RWPE2 (cell line): ENCODE measurements around the gene SUSD2.
A peak's percentile ranks its signal among the peaks of the same experiment; 100 is the strongest.
"Not testable (repeated sequence)": the region's sequence is repeated elsewhere in the genome, so short reads cannot be mapped to it uniquely, and the experiment has no call there.

Experiments used
- ATAC-seq: fragments of 200-7000 bp; cut with Tn5 transposase; 3 replicates; pipeline ENCODE4 v1.9.1; 2021; ENCODE audit warnings: low read depth
- DNase-seq: peaks from one replicate; pipeline ENCODE4 v3.0.0-alpha.2; 2020; ENCODE audit warnings: low spot score
- H3K27ac ChIP-seq: fragments of 450-650 bp; 2 replicates; pipeline ENCODE4 v1.5.1; 2017; ENCODE audit warnings: mild to moderate bottlenecking; ENCODE audit not compliant: poor library complexity, severe bottlenecking
- H3K27me3 ChIP-seq: fragments of 250-450 bp; sonication (Bioruptor Pico); 2 replicates; pipeline ENCODE4 v1.5.1; 2021; ENCODE audit warnings: mild to moderate bottlenecking, moderate library complexity; ENCODE audit not compliant: insufficient read depth, poor library complexity, severe bottlenecking
- H3K36me3 ChIP-seq: fragments of 250-450 bp; sonication (Bioruptor Pico); 2 replicates; pipeline ENCODE4 v1.5.1; 2020; ENCODE audit warnings: low read depth, mild to moderate bottlenecking, moderate library complexity
- H3K4me1 ChIP-seq: fragments of 250-450 bp; sonication (Bioruptor Pico); 2 replicates; pipeline ENCODE4 v1.5.1; 2021; ENCODE audit warnings: mild to moderate bottlenecking, moderate library complexity; ENCODE audit not compliant: insufficient read depth, poor library complexity, severe bottlenecking
- H3K4me3 ChIP-seq: fragments of 250-450 bp; sonication (Bioruptor Pico); 2 replicates; pipeline ENCODE4 v1.5.1; 2021; ENCODE audit warnings: mild to moderate bottlenecking, moderate library complexity; ENCODE audit not compliant: severe bottlenecking
- H3K9me3 ChIP-seq: fragments of 250-450 bp; sonication (Bioruptor Pico); 2 replicates; pipeline ENCODE4 v1.5.1; 2021; ENCODE audit warnings: mild to moderate bottlenecking, moderate library complexity; ENCODE audit not compliant: severe bottlenecking
- TF ChIP-seq, protein P1 (sequence below): fragments of 450-650 bp; IDR thresholded peaks from one replicate; pipeline ENCODE4 v1.5.1; 2017; ENCODE audit warnings: mild to moderate bottlenecking, moderate library complexity; ENCODE audit not compliant: poor library complexity, severe bottlenecking

The SUSD2 gene

DNA sequence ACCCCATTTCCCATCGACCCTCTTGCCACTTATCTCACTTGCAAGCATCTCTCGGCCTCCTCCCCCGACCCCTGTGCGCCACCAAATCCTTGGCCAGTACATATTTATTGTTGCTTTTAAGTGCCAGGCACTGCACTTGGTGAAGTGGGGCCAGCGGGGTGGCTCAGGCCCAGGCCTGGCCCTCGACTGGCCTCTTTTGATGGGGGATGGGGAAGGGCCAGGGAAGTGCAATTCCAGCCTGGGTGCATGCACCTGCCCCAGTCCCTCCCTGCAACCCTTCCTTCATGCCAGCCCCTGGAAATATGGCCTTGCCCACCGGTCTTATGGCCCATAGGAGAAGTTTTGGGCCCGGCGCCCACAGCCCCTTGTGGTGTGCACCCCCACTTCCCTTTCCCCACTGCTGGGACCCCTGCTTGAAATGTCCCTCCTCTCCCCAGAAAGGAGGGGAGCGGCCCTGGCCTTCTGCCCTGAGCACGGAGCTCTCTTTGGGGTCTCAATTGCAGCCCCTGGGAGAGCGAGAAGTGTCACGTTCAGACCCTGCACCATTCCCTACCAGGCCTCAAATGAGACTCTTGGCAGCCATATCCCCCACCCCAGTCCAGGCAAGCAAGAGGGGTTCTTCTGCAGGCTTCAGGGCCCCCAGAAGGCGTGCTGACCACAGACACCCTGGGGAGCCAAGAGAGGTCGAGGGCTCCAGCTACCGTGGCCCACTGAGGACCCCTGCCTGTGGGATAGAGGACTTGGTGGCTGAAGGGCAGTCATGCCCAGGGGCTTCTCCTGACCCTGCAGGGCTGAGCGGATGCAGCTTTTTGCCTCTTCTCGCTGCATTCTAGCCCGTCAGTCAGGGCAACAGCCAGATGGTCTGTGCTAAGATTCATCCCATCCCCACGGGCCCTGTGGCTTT, 961 bp downstream of the SUSD2 start:
- DNase-seq (no peak), ATAC-seq (no peak)
- TF ChIP-seq, protein P1, sequence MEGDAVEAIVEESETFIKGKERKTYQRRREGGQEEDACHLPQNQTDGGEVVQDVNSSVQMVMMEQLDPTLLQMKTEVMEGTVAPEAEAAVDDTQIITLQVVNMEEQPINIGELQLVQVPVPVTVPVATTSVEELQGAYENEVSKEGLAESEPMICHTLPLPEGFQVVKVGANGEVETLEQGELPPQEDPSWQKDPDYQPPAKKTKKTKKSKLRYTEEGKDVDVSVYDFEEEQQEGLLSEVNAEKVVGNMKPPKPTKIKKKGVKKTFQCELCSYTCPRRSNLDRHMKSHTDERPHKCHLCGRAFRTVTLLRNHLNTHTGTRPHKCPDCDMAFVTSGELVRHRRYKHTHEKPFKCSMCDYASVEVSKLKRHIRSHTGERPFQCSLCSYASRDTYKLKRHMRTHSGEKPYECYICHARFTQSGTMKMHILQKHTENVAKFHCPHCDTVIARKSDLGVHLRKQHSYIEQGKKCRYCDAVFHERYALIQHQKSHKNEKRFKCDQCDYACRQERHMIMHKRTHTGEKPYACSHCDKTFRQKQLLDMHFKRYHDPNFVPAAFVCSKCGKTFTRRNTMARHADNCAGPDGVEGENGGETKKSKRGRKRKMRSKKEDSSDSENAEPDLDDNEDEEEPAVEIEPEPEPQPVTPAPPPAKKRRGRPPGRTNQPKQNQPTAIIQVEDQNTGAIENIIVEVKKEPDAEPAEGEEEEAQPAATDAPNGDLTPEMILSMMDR, result no peak
- no peaks in the 10 kb centered on the region for H3K9me3 ChIP-seq
- no peaks in the 10 kb centered on the region for H3K4me1 ChIP-seq
- H3K36me3 ChIP-seq, result no peaks in the 10 kb centered on the region
- H3K27ac ChIP-seq, result no peak overlapping the region
- H3K4me3 ChIP-seq, result no peak overlapping the region
- no peaks in the 10 kb centered on the region for H3K27me3 ChIP-seq

DNA sequence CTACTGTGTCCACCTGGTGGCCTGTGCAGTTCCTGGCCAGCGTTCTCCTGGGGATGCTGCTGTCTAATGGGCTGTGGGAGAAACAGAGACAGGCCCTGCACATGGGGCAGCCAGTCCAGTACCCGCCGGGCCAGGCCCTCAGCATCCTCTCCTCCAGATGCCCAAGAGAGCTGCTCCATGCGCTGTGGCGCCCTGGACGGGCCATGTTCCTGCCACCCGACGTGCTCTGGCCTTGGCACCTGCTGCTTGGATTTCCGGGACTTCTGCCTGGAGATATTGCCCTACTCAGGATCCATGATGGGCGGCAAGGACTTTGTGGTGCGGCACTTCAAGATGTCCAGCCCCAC, 1.6 kb downstream of the SUSD2 start:
- not testable (repeated sequence) for DNase-seq, H3K9me3 ChIP-seq, H3K27me3 ChIP-seq, H3K4me3 ChIP-seq, H3K36me3 ChIP-seq, H3K27ac ChIP-seq, H3K4me1 ChIP-seq
- ATAC-seq, result 0 out of 3 replicates have a peak, but pooled peaks have one; percentile 6

DNA sequence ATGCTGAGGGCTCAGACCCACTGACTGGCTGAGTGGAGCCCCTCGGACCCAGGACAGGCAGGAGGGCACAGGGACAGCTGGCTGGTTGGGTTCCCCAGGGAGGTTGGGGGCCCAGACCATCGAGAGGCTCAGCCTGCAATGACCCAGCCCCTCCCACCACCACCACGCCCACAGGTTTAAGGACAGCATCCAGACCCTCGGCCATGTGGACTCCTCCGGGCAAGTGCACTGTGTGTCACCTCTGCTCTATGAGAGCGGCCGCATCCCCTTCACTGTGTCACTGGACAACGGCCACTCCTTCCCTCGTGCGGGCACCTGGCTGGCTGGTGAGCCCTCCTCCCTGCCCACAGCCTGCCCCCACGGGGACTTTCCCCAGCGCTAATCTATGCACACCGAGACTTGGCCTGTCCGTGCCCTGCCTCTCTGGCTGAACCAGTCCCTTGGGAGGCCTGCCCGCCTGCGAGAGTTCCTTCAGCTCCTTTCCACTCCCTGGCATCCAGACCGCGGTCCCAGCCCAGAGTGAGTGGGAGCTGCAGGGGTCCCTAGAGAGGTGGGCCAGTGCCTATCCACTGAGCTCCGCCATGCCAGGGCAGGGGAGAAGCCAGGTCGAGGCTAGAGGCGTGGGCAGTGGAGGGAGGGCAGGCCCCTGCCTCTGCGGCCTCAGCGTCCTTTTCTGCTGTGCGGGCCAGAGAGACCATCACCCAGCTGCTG, 2.2 kb downstream of the SUSD2 start:
- Histone ChIP-seq H3K27ac (no peak overlapping the region), H3K27me3 (no peaks in the 10 kb centered on the region), H3K4me1 (no peaks in the 10 kb centered on the region), H3K4me3 (no peak overlapping the region), H3K9me3 (no peaks in the 10 kb centered on the region), H3K36me3 (no peaks in the 10 kb centered on the region)
- ATAC-seq (no peak), DNase-seq (peak; percentile 64)
- TF ChIP-seq, protein P1, result no peak

DNA sequence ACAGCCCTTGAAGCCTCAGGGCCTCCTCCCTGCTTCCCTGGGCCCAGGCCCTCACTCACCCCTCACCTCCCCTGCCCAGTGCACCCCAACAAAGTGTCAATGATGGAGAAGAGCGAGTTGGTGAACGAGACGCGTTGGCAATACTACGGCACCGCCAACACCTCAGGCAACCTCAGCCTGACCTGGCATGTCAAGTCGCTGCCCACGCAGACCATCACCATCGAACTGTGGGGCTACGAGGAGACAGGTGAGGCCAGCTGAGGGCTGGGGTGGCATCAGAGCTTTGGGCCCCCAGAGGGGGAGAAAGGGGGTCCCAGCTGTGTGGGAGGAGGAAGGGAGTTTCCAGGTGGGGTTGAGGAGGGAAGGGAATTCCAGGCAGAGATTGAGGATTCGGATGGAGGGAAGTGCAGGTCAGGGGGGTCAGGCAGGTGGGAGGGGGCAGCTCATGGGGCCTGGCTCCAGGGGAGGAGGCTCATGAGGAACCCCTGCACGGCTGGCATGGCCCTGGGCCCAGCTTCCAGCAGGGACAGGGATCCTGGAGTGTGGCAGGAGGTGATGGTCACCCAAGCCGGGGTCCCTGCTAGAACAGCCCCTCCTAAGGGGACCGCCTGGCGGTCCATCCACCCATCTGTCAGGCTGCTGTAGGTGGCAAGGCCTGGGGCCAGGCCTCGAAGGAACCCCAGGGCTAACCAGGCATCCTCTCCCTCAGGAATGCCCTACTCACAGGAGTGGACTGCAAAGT, 2.9 kb downstream of the SUSD2 start:
- H3K4me3 ChIP-seq, result no peak overlapping the region
- TF ChIP-seq, protein P1, result no peak
- H3K27me3 ChIP-seq, result no peaks in the 10 kb centered on the region
- peak; percentile 48 for DNase-seq
- no peaks in the 10 kb centered on the region for H3K36me3 ChIP-seq
- peaks cover 5% of the 10 kb centered on the region for H3K4me1 ChIP-seq
- no peak overlapping the region for H3K27ac ChIP-seq
- ATAC-seq, result no peak
- no peaks in the 10 kb centered on the region for H3K9me3 ChIP-seq

DNA sequence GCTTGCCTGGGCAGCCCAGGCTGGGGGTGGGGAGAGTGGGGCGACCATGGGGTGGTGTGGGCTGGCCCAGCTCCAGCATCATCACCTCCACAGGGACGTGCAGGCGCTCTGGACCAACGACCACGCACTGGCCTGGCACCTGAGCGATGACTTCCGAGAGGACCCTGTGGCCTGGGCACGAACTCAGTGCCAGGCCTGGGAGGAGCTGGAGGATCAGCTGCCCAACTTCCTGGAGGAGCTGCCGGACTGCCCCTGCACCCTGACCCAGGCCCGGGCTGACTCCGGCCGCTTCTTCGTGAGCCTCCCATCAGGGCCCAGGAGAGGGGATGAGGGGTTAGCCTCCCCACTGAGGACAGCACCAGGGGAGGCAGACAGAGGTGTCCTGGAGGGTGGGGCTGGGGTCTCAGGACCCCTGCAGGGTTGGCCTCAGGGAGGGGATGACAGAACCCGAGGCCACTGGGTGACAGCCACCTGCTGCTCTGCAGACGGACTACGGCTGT, 3.8 kb downstream of the SUSD2 start:
- DNase-seq (peak; percentile 46), ATAC-seq (no peak)
- Histone ChIP-seq H3K9me3 (no peaks in the 10 kb centered on the region), H3K27ac (no peak overlapping the region), H3K27me3 (no peaks in the 10 kb centered on the region), H3K4me3 (no peak overlapping the region), H3K36me3 (no peaks in the 10 kb centered on the region), H3K4me1 (peaks cover 14% of the 10 kb centered on the region)
- TF ChIP-seq, protein P1, result no peak
